SKM-1 (cell line): Measurements from ENCODE around the gene FSD1.
"Not testable (repeated sequence)": the region's sequence is repeated elsewhere in the genome, so short reads cannot be mapped to it uniquely, and the experiment has no call there.

ENCODE experiments used
- DNase-seq: peaks from one replicate; lab custom pipeline; 2025; ENCODE audit not compliant: unreplicated experiment; lab: John Stamatoyannopoulos, UW

FSD1 gene

DNA sequence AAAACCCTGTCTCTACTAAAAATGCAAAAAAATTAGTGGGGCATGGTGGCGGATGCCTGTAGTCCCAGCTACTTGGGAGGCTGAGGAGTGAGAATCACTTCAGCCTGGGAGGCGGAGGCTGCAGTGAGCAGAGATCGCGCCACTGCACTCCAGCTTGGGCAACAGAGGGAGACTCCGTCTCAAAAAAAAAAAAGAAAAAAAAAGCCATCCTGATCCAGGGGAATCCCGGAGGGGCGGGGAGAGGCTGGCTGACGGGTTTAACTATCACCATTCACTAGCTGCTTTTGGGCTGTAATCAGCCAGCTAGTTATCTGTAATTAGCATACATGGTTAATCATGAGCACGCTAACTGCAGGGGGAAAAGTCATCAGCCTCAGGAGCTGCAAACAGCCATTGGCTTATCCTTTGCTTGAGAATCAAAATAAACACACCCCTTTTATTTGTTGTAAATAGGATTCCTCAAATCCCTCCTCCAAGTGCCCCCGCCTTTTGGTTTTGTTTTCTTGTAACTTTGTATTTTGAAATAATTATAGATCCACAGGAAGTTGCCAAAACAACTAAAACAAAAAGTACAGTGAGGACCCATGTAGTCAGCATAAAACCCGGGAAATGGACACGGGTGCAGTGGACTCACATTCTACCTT is 9.6 kb downstream of the FSD1 start:
- no peak for DNase-seq

DNA sequence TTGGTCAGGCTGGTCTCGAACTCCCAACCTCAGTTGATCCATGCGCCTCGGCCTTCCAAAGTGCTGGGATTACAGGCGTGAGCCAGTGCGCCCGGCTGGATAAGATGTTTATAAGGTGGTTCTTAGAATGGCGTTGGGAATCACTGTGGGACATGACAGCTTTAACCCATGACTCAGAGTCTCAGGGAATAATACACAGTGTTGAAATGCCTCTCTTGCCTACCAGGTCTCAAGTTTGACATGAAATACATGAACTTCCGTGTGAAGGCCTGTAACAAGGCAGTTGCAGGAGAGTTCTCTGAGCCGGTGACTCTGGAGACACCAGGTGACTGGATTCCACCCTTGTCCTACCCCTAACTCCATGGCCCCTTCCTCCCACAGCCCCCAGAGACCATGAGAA is 12.6 kb downstream of the FSD1 start:
- DNase-seq: no peak

DNA sequence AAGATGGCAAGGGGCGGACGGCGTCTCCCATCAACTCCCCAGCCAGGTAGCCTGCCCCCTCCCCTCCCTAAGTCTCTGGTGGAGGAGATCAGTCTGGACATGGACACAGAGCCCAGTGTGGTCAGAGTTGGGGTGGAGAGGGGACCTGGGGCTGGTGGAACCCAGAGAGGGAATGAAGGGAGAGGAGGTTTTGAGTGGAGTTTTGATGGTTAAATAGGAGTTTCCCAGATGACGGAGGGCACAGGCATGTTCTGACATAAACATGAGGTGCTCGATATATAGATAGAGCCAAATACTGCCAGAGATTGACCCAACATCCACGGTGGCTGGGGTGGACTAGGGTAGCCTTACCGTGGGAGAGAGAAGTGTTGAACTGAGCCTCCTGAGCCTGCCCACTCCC is 14.1 kb downstream of the FSD1 start:
- DNase-seq: no peak

DNA sequence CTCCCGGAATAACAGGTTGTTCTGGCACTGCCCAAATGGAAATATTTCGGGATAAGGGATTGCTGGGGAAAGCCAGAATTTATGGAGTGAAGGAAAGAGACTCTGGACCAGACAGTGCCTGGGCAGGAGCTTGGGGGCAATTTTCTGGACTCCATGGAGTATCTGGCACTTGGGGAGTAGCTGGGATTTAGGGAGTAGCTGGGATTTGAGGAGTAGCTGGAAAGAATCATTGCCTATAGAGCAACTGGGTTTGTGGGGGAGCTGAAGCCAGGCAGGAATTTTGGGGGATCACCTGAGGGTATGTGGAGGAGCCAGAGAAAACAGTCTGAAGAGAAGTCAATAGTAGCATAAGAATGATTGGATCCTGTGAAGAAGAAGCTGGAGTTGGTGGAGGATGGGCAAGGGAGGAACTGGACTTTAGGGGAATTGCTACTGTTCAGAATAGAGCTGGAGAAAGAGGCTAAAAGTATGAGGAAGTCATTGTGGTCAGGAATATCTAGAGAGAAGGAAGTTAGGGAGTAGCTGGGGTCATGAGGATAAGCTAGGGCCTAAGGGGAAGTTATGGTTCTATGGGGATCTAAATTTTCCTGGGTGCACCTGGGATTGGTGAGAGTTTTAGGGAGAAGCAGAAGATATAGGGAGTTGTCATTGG is 14.8 kb downstream of the FSD1 start:
- DNase-seq: peak; percentile 38

DNA sequence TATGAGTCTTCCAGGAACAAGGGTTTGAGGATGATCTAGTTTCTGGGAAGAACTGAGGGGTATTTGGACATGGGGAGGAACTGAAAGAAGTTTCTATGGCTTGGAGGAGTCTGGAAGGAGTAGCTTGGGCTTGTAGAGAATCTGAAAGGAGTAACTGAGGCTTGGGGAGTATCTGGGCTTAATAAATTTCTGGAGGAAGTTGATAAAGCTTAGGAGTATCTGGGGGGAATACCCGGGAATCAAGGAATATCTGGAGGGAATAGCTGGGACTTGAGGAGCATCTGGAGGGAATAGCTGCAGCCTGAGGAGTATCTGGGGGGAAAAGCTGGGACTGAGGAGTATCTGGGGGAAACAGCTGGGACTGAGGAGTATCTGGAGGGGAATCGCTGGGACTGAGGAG is 16.0 kb downstream of the FSD1 start:
- no peak for DNase-seq

DNA sequence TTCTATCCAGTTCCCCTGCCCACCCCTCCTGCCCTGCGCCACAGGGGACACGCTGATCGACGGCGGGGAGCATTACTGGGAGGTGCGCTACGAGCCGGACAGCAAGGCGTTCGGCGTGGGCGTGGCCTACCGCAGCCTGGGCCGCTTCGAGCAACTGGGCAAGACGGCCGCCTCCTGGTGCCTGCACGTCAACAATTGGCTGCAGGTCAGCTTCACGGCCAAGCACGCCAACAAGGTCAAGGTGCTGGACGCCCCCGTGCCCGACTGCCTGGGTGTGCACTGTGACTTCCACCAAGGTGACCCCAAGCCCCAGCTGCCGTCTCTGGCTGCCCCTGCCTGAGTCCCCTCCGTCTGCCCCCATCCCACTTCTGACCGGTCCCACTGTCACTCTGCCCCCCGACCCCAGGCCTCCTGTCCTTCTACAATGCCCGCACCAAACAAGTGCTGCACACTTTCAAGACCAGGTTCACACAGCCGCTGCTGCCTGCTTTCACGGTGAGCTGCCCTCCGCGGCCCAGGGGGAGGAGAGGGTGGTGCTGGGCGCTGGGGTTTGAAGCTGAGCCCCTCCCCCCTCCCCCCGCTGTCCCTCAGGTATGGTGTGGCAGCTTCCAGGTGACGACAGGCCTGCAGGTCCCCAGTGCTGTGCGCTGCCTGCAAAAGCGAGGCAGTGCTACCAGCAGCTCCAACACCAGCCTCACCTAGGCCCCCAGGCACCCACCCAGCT is 18.7 kb downstream of the FSD1 start:
- DNase-seq: no peak

DNA sequence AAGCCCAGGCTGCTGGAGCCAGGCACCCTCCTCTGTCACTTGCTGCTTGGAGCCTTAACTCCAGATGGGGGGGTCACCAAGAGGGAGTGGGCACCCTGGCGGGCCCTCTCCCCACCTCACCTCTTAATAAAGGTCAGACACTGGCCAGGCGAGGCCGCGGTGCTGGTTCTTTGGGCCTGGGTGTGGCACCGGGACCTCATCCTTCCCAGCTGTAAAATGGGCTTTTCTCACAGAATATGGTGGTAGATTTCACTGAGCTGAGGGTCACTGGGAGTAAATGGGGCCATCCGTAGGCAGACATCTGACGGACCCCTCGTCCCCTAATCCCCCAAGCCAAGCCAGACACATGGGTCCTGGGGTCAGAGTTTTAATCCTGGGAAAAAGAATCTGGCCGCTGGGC is 19.3 kb downstream of the FSD1 start:
- DNase-seq: no peak

DNA sequence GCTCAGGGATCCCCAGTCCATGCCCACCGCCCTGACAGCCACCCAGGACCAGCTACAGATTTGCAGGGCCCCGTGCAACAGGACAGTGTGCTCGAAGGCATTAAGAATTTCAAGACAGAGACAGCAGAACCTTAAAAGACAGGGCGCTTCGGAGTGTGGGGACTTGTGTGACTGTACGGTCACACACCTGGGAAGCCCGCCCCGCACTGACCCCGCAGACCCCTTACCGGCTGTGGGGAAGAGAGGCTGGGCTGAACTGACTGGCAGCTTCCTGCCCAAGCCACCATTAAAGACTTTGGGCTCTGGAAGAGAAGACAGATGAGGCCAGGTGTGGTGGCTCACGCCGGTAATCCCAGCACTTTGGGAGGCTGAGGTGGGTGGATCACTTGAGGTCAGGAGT is 19.8 kb downstream of the FSD1 start:
- DNase-seq: no peak

DNA sequence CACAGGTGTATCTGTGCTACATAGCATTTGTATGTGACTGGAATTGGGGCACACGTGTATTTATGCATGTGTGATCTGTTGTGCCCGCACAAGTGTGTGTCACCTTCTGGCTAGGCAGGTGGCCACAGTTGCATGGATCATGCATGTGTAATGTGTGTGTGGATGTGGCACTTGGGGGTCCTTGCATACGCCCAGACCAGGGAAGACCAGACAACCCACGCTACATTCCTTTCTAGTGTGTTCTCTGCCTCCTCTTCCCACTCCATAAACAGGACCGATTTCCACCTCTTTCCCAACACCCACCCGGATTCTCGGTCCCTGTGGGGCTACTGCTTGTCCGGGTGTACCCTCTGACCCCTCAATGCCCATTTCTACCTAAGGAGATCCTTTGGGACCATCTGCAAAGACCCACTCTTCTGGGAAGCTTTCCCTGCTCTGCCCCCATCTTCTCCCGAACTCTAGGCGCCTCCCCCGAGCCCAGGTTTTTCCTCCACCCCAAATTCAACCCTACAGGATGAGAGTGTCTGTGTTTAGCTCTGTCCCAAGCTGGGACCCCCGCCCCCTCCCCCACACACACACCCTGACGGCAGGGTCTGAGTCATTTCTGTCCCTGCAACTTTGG is 21.9 kb downstream of the FSD1 start:
- DNase-seq: no peak

DNA sequence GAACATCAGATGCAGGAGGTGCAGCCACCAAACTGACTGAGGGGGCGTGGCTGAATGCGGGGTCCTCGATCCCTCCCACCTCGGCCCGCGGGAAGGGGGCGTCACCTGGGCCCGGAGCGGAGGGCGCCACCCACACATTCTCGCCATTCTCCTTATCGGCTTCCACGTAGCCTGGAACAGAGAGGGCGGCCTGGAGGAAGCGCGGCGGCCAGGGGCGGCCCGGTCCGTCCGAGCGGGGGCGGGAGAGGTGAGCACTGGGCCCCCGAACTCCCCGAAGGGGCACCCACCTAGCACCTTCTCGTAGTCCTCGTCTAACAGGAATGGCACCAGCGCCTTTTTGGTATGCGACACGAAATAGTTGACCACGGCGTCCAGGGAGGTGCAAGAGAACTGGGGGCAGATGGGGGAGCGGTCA is 22.4 kb downstream of the FSD1 start:
- DNase-seq: no peak

DNA sequence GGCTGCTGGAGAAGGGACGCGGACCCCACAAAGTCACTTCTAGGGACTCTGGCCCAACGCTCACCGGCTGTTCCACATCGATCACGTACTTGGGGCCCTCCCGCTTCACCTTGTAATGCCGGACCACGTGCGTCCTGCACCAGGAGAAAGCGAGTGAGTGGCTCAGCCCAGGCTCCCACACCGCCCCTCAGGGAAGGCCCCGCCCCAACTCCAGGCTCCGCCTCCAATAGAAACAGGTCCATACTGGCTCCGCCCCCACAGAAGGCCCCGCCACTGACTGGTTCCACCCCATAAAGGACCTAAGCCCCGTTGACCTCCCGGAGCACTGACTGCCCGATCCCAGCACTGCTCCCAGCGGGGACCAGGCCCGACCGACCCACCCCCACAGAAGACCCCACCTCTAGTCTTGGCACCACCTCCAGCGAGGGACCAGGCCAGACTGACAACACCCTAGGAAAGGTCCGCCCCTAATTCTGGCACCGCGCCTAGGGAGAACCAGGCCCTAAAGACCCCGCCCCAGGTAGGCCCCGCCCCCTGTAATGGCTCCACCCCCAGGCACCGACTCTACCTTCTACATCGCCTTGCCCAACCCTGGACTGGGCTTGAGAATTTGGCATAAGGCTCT is 23.0 kb downstream of the FSD1 start:
- DNase-seq: peak; percentile 33

DNA sequence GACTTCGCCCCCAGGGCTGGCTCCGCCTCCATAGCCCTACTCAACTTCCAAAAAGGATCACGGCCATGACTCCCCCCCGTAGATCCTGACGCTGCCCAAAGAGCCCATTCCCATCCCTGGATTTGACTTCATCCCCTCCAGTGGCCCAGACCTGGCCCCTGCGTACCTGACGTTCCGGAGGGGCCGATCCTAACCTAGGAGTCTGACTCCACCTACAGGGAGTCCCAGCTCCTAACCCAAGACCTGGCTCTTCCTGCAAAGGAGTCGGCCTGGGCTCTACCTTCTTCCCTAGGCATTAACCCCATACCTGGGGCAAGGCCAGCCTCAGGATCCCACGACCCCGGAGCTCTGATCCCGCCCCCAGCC is 23.5 kb downstream of the FSD1 start:
- no peak for DNase-seq

DNA sequence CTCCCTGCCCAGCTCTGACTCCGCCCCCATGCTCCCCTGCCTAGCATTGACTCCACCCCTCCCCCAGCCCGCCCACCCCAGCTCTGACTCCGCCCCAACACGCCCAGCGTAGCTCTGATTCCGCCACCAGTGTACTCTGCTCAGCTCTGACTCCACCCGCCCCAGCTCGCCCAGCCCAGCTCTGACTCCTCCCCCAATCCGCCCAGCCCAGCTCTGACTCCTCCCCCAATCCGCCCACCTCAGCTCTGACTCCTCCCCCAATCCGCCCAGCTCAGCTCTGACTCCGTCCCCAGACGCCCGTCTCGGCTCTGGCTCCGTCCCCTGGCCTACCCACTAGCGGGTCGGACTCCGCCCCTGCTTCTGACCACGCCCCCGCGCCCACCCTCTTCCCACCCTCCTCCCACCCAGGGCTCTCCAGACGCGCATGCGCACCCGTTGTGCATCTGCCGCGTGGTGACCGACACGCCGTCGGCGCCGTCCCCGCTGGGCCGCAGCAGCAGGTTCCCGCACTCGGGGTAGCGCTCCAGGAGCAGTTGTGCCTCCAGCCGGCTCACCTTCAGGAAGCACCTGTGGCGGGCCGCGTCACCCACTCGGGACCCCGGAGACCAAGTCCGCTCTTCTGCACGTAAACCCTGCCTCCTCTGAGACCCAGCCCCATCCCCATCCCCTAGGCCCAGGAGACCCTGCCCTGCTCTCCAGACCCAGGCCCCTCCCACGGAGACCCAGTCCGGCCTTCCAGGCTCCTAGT is 24.0 kb downstream of the FSD1 start:
- peak; percentile 97 for DNase-seq

DNA sequence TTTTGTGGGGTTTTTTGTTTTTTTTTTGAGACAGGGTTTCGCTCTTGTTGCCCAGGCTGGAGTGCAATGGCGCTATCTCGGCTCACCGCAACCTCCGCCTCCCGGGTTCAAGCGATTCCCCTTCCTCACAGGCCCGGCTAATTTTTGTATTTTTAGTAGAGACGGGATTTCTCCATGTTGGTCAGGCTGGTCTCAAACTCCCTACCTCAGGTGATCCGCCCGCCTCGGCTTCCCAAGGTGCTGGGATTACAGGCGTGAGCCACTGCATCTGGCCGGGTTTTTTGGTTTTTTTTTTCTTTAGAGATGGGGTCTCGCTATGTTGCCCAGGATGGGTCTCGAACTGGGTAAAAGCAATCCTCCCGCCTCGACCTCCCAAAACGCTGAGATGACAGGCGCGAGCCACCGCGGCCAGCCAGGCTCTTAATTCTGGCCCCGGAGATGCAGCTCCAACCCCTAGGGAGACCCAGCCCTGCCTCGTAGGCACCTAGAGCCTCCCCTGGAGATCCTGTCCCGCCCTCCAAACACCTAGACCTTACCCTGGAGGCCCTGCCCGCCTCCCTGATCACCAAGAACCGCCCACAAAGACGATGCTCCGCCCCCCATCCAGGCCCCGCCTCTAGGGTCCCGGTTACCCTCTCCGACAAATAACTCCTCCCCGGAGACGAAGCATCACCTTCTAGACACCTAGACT is 24.7 kb downstream of the FSD1 start:
- DNase-seq: not testable (repeated sequence)

DNA sequence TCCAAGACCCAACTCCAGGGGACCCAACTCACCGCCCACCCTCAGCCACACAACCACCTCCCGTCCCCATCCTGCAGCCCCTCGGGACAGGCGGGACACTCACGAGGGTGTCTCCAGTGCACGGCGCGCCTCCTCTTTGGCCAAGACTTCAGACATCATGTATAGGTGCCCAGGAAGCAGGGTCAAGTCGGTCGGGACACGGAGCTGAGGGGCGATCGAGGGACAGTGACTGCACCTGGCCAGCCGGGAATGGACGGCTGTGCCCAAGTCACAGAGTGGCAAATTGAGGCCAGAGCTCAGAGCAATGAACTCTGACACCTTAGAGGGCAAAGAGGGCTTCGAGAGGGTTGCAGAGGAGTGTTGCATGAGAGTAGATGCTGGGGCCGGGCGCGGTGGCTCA is 25.5 kb downstream of the FSD1 start:
- no peak for DNase-seq

DNA sequence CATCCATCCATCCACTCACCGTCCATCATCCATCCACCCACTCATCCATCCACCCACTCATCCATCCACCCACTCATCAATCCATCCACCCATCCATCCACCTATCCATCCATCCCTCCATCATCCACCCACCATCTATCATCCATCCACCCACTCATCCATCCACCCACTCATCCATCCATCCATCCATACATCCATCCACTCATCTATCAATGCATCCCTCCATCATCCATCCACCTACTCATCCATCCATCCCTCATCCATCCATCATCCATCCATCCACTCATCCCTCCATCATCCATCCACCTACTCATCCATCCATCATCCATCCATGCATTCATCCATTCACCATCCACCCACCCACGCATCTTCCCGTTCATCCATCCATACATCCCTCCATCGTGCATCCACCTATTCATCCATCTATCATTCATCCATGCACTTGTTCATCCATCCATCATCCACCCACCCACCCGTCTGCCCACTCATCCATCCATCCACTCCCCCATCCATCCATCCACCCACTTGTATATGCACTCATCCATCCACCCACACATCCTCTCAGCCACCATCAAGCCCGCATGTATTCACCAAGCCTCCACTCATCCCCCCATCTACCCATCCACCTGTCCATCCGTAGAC is 30.7 kb downstream of the FSD1 start:
- DNase-seq: no peak

DNA sequence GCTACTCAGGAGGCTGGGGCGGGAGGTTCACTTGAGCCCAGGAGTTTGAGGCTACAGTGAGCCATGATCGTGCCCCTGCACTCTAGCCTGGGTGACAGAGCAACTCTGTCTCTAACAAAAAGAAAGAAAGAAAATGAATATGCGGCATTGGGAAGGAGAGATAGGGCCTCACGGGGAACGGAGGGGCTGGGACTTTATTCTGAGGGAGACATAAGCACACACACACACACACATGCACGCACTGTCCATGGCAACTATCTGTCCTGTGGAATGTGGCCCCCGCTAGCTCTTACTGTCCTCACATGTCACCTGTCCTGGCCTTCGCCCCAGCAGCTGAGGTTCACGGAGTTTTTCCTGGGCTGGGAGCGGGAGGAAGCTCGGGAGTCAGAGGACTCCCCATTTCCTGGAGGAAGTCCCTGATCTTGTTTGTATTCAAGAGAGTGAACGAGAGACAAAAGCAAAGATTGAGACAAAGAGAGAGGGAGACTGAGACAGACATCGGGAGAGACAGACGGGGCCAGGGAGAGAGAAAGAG is 33.6 kb downstream of the FSD1 start:
- DNase-seq: no peak

DNA sequence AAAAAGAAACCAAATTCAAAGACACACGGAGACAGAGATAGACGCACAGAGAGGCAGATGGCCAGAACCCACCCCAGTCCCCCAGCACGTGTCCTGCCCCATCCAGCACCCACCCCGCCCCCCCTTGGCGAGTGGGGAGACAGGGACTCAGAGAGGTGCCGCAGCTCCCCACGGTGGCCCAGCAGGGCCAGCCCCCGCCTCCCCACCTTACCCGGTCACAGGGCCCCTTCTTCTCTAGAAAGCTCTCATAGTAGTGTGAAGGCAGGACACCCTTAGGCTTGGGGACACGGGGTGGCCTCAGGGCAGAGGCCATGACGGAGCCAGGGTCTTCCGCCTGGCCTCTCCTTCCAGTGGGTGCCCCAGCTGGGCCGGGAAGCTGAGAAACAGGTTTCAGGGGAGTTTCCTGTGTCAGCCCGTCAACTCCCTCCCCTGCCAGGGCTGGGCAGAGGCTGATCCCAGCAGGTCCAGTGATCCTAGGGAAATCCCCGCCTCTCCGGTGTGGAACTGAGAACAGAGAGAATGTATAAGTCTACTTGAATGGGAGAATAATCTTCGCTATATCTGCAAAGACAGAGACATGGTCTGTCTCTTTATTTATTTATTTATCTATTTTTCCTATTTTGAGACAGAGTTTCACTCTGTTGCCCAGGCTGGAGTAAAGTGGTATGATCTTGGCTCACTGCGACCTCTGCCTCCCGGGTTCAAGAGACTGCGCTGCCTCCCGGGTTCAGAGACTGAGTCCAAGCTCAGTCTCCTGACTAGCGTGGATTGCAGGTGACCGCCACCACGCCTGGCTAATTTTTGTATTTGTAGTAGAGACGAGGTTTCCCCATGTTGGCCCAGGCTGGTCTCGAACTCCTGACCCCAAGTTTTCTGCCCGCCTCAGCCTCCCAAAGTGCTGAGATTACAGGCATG is 34.3 kb downstream of the FSD1 start, which contains the start of gene STAP2:
TSS of gene STAP2 (minus strand) at position 387 of the 915 bp plus-strand sequence. CDS start at position 313, 74 bp downstream.
- no peak for DNase-seq

DNA sequence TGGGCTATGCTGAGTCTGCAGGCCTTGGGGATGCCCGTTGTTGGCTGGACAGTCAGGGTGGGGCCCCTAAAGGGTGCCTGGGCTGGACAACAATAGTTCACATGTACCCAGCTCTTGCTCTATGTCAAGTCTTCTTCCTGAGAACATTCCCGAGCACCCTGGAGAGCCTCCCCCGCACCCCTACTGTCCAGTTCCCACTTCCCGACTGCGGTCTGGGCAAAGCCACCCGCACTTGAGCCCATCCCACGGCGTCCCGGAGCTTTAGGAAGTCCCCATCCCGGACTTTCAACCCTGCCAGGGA is 37.9 kb downstream of the FSD1 start:
- no peak for DNase-seq
